NOMO-1 treated with dmso at 0.1 percent for 144 hours (cell line): ENCODE measurements around the gene DENND4C.
"Not testable (repeated sequence)": the region's sequence is repeated elsewhere in the genome, so short reads cannot be mapped to it uniquely, and the experiment has no call there.

Source experiments
- DNase-seq: peaks from one replicate; lab custom pipeline; 2025; ENCODE audit not compliant: unreplicated experiment; lab: John Stamatoyannopoulos, UW

DENND4C gene

DNA sequence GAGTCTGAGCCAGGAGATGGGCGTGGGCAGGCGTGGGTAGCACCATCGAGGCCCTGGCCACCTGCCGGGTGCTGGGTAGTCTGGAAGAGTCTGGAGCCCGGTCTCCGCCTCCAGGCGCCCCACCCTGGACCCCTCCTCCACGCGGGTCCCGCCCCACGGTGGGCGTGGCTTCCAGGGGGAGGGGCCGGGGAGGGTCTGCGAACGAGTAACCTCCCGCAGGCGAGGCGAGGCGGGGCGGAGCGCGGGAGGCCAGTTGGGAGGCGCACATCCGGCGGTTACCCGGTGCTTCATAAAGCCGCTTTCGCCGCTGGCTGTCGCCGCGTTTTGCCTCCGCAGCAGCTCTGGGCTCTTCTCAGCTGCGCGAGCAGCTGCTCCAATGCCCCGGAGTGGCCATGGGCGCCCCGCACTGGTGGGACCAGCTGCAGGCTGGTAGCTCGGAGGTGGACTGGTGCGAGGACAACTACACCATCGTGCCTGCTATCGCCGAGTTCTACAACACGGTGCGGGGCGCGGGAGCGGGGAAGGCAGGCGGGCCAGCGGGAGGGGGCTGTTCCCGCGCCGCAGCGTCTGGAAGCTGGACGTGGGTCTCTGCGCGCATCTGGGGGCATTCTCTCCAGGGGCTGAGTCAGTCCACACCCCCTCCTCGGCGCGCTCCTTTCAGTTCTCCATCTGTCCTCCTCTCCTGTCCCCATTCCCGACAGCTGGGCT lies 178.4 kb downstream of the DENND4C start, which contains the start of gene ACER2:
TSS of gene ACER2 (plus strand) at position 317 of the 708 bp plus-strand sequence. CDS start at position 393, 76 bp downstream.
- peak; percentile 74 for DNase-seq

DNA sequence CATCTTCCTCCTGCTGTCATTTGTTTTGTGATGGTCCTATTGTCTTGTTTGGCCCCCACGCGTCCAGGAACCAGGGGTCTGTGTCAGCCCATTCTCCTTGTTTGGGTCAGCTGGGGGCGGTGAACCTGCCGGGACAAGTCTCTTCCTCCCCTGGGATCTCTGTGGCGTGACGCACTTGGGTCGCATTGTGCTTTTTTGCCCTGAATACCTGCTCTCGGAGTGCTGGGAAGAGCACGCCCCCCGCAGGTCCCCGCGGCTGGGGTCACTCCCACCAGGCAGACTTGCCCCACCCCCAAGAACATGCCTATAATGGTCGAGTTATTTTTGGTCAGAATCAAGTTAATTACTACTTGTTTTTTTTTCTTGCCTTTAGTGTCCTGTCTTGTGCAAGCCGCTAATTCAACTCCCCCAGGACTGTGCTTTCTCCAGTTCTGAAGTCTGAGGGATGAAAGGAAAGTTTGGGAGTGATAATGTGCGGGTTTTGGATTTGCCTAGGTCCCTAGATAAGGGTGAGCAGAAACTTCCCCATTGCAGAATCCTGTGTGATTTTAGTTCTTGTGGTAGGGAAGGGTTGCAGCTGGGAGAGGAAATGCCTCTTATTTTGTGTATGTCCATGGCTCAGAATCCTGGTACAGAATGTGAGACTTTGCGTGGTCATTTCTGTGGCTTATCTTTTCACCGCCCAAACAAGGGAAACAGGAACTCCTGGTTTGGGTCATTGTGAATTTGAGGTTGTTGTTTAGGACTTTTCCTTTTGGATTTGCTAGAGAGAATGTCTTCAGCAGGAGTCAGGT lies 179.1 kb downstream of the DENND4C start:
- DNase-seq, result no peak

DNA sequence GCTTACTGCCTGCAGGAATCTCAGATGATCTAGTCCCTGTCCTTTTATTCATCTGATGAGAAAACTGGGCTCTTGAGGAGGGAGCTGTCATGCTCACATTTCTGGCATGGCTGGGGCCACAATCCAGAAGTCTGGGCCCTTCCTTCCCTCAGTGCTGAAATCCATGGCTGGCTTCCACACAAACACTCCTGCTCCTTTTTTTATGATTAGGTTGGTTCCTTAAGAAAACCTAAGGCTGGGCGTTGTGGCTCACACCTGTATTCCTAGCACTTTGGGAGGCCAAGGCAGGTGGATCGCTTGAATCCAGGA lies 179.7 kb downstream of the DENND4C start:
- DNase-seq, result no peak

DNA sequence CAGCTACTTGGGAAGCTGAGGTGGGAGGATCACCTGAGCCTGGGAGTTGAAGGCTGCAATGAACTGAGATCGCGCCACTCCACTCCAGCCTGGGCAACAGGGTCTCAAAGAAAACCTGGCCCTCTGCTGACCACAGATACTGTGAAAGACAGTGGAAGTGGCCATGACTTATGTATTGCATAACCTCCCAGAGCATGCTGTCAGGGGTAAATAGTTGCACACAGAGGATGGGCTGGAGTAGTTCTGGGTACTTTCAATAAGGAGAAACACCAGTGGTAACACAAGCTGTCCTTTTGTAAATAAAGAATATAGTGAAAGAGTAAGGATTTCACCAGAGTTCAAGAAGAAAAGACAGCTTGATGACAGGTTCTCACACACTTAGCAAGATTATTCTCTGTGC lies 180.1 kb downstream of the DENND4C start:
- no peak for DNase-seq

DNA sequence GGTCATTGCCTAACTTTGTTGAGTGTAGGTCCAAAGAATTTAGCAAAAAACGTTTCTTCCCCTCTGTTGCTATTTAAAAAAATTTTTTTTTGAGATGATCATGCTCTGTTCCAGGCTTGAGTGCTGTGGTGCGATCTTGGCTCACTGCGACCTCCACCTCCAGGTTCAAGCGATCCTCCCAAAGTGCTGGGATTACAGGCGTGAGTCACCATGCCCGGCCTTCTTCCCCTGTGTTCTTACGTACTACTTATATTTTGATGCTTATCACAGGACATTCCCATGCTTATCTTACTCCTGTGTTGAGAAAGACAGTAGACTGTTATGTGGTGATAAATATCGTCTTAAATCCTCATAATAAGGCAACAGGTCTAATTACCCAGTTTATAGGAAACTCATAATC lies 180.8 kb downstream of the DENND4C start:
- DNase-seq, result no peak

DNA sequence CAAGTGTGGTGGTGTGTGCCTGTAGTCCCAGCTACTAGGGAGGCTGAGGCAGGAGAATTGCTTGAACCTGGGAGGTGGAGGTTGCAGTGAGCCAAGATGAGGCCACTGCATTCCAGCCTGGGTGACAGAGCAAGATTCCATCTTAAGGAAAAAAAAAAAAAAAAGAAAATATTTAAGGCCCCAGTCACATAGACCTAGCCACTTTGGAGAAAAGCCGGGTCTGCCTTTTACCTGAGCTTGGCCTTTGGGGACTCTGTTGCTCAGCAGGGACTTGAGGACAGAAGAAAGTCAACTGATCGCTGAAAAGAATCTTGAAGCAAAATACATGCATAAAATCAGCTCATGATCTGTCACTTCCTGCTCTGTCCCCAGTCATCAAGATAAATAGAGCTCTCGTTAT lies 183.0 kb downstream of the DENND4C start:
- not testable (repeated sequence) for DNase-seq

DNA sequence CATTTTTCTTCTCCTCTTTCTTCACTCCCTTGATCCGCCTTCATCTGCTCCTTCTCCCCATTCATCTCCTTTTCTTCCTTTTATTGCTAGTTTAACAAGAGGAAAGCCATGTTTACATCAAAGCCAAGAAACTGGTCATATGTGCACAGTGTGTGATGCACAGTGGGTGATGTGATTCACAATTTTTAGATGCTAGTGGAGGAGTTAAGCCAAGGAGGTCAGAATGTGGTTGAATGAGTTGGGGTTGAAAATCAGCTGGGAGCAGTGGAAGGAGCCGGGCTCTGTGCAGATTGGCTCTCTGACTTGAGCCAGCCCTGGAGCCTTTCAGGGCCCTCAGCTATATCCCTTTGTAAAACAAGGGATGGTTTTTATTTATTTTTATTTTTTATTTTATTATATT lies 185.7 kb downstream of the DENND4C start:
- DNase-seq, result no peak

DNA sequence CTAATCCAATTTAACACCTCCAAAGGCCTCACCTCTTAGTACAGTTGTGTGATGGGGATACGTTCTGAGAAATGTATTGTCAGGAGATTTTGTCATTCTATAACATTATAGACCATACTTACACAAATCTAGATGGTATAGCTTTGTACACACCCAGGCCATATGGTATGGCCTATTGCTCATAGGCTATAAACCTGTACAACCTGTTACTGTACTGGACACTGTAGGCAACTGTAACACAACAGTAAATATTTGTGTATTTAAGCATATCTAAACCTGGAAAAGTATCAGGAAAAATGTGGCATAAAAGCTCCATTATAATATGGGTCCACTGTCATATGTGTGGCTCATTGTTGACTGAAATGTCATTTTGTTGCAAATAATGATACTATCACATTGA lies 190.4 kb downstream of the DENND4C start:
- DNase-seq, result no peak
